ENCODE data around the gene SEPTIN2.
"Not testable (repeated sequence)": the region's sequence is repeated elsewhere in the genome, so short reads cannot be mapped to it uniquely, and the experiment has no call there.

SEPTIN2 gene

GRCh38 chr2:241390301-241391206 lies 74.8 kb downstream of the SEPTIN2 start:
- DNase-seq, result no peak

- no peak for DNase-seq
These were observed 76.4 kb downstream of the SEPTIN2 start for GRCh38 chr2:241391892-241392665.

GRCh38 chr2:241392753-241393152 lies 77.0 kb downstream of the SEPTIN2 start:
- not testable (repeated sequence) for DNase-seq

- DNase-seq, result no peak
These were observed 77.9 kb downstream of the SEPTIN2 start for GRCh38 chr2:241393524-241394196.

- not testable (repeated sequence) for DNase-seq
These were observed 81.1 kb downstream of the SEPTIN2 start for GRCh38 chr2:241396809-241397208.

- DNase-seq, result no peak
These were observed 84.5 kb downstream of the SEPTIN2 start for GRCh38 chr2:241399941-241400922.
